SK-N-SH treated with all-trans-retinoic acid at 6 μM for 48 hours (cell line): ENCODE results near the gene FAAP100.

Source experiments
- PATZ1 ChIP-seq: fragments of 250-450 bp; sonication (Bioruptor Pico); IDR thresholded peaks from 2 replicates; pipeline ENCODE4 v1.8.0; 2020; ENCODE audit warnings: mild to moderate bottlenecking, moderate library complexity, borderline replicate concordance
- TSHZ2 ChIP-seq: fragments of 250-450 bp; sonication (Bioruptor Pico); IDR thresholded peaks from 2 replicates; pipeline ENCODE4 v1.5.0; 2020; ENCODE audit warnings: mild to moderate bottlenecking, moderate library complexity
- ZNF8 ChIP-seq: fragments of 450-650 bp; formaldehyde crosslinking; IDR thresholded peaks from 2 replicates; pipeline ENCODE4 v1.5.0; 2020; ENCODE audit warnings: mild to moderate bottlenecking, moderate library complexity

GRCh38 chr17:81513753-81514488 lies 38.2 kb downstream of the FAAP100 start:
- TF ChIP-seq PATZ1 (CRISPR knock-in tag), result no peak
- no peak for TF ChIP-seq ZNF8 (CRISPR knock-in tag)
- no peak for TF ChIP-seq TSHZ2
